Transverse colon (tissue), 4 donors: ENCODE results near the gene NTN5. TPM values are rescaled to one million over a fixed set of nuclear protein-coding genes. Genes with fewer than 3 reads are reported as not detected.

Experiments
- DNase-seq: peaks from one replicate; pipeline ENCODE4 v3.0.0-alpha.2; 2019
- H3K27ac ChIP-seq, 4 donors: fragments of 200-600 bp; sonication (generic); 2 replicates each; pipeline ENCODE4 v1.5.1; 2016 to 2018; ENCODE audit warnings: inconsistent platforms in 4 of 4
- H3K27me3 ChIP-seq: fragments of 200-600 bp; sonication (generic); 2 replicates; pipeline ENCODE4 v1.5.1; 2017; ENCODE audit warnings: inconsistent platforms
- H3K36me3 ChIP-seq, 4 donors: fragments of 200-600 bp; sonication (generic); 2 replicates each; pipeline ENCODE4 v1.5.1; 2017 to 2019; ENCODE audit warnings: inconsistent platforms in 4 of 4
- H3K4me1 ChIP-seq, 4 donors: fragments of 200-600 bp; sonication (generic); 2 replicates each; pipeline ENCODE4 v1.5.1; 2017 to 2020; ENCODE audit warnings: inconsistent platforms in 4 of 4
- H3K4me3 ChIP-seq, 4 donors: fragments of 200-600 bp; sonication (generic); 1 replicate in 1 of 4; 2 replicates in 3 of 4; pipeline versions ENCODE4 v1.5.1 to v1.6.1; 2017 to 2019; ENCODE audit warnings: inconsistent platforms in 4 of 4
- H3K9me3 ChIP-seq, 2 donors: fragments of 200-600 bp; sonication (generic); 2 replicates each; pipeline ENCODE4 v1.5.1; 2017 to 2019; ENCODE audit warnings: inconsistent platforms in 2 of 2
- EP300 ChIP-seq: sonication (generic); formaldehyde crosslinking; IDR thresholded peaks from one replicate; pipeline ENCODE4 v1.6.1; 2017; ENCODE audit warnings: antibody characterized with exemption, low read depth
- POLR2A ChIP-seq: fragments of 450-650 bp; IDR thresholded peaks from one replicate; pipeline ENCODE4 v1.6.1; 2016; ENCODE audit warnings: antibody characterized with exemption, mild to moderate bottlenecking, moderate library complexity
- POLR2AphosphoS5 ChIP-seq, 3 donors: sonication (generic); formaldehyde crosslinking; IDR thresholded peaks; one replicate each; pipeline ENCODE4 v1.6.1; 2016; ENCODE audit warnings: antibody characterized with exemption in 3 of 3
- WGBS, 2 donors: methylation state at CpG; one replicate each; pipeline ENCODE4 v1.1.5; 2018; ENCODE audit warnings: low coverage in 1 of 2; 5-methylcytosine and 5-hydroxymethylcytosine counted together
- in situ Hi-C, 4 donors: fragments of 200-750 bp; cut with MboI; loops; one replicate each; pipeline versions ENCODE4 v1.15.0 to v1.15.1; 2017; ENCODE audit warnings: low sequenced_read_pairs in 3 of 4, low pct_ligation_motif_present in 1 of 4, low pct_unique_long_range_greater_than_20kb in 1 of 4
- intact Hi-C: fragments of 100-400 bp; cut with DNase I; formaldehyde crosslinking; loops from one replicate; pipeline ENCODE4 v1.15.1; 2023; ENCODE audit warnings: low total_unique reads
- total RNA-seq, 4 donors: library from RNA; depleted of rRNA; stranded (reverse); fragments of >200 nt; gene quantifications; one replicate each; pipeline ENCODE4 v1.1.0, GENCODE V29; 2016
- TF ChIP-seq, protein P1 (sequence below), 5 experiments: fragments of 200-600 bp in 3 of 5; fragments of 450-650 bp in 2 of 5; sonication (generic) in 3 of 5; IDR thresholded peaks; 1 replicate in 2 of 5; 2 replicates in 3 of 5; pipeline ENCODE4 v1.5.1; 2016 to 2017; ENCODE audit warnings: antibody characterized with exemption in 5 of 5, inconsistent platforms in 3 of 5, mild to moderate bottlenecking in 2 of 5, moderate library complexity in 1 of 5

NTN5 gene
- total RNA-seq, 4 donors from 2014 or later: 0.41 to 1.1 TPM; not detected in 2

DNA sequence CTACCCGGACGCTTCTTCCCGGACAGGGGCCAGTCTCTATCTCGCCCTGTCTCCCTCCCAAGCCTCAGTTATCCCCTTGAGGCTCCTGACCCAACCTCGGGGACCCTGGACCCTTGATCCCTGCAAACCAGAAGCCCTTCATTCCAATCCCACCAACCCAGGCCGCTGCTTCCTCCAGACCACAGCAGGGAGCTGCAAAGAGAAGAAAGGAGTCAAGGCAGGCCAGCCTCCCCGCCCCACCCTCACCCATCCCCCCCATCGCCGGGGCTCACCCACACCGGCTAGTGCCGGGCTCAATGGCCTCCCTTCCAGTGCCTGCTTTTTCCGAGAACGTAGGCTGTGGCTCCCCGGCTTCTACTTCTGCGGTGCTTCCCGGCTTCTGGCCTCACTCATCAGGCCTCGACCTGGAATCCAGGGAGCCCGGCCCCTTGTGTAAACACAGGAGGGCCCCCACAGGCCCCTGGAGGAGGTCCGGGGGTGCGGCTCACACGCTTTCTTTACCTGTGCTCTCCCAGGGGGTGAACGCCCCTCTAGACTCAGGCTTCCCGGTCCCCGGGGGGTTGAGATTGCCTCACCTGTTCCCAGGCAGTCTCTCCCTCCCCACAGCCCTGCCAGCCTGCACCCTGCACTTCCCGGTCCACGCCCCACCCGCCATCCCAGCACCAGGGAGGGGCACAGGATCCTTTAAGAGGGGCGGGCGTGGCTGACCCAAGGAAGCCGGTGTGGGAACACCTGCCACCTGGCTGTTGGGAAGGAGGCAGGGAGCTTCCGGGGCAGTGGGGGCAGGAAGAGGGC is 58.2 kb downstream of the NTN5 start, which contains the start of gene FAM83E:
FAM83E (minus strand) TSS at position 641 of the 795 bp plus-strand sequence. CDS start 1,704 bp downstream, outside the sequence.
- peak within 1 kb of the TSS in 3 of 4 donors; percentile 33 to 50 (median 36) for H3K4me3 ChIP-seq
- H3K27ac ChIP-seq: peak within 1 kb of the TSS; percentile 90 to 97 (median 94)
- 58% methylated on average over 24 of the region's 31 CpGs; no CpG with 5 or more reads in 1 of the 2 donors for WGBS, 2 donors
- H3K36me3 ChIP-seq: peaks cover 0 to 19% (median 6%) of the 10 kb centered on the region in 4 donors
- H3K9me3 ChIP-seq: no peaks in the 10 kb centered on the region
- H3K4me1 ChIP-seq: peaks cover 24 to 43% (median 42%) of the 10 kb centered on the region in 4 donors
- in situ Hi-C loops (no loop called here), intact Hi-C loops (no loop called here)
- TF ChIP-seq POLR2AphosphoS5 (IDR thresholded peaks at IDR 0.05) (peak; percentile 37 to 93 (median 81)), POLR2A (peak; percentile 91), EP300 (peak; percentile 69)
- TF ChIP-seq, protein P1, sequence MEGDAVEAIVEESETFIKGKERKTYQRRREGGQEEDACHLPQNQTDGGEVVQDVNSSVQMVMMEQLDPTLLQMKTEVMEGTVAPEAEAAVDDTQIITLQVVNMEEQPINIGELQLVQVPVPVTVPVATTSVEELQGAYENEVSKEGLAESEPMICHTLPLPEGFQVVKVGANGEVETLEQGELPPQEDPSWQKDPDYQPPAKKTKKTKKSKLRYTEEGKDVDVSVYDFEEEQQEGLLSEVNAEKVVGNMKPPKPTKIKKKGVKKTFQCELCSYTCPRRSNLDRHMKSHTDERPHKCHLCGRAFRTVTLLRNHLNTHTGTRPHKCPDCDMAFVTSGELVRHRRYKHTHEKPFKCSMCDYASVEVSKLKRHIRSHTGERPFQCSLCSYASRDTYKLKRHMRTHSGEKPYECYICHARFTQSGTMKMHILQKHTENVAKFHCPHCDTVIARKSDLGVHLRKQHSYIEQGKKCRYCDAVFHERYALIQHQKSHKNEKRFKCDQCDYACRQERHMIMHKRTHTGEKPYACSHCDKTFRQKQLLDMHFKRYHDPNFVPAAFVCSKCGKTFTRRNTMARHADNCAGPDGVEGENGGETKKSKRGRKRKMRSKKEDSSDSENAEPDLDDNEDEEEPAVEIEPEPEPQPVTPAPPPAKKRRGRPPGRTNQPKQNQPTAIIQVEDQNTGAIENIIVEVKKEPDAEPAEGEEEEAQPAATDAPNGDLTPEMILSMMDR (IDR thresholded peaks at IDR 0.05): peak in 2 of 5 experiments; percentile 14 to 44
- no peaks in the 10 kb centered on the region for H3K27me3 ChIP-seq
- DNase-seq: peak; percentile 96

DNA sequence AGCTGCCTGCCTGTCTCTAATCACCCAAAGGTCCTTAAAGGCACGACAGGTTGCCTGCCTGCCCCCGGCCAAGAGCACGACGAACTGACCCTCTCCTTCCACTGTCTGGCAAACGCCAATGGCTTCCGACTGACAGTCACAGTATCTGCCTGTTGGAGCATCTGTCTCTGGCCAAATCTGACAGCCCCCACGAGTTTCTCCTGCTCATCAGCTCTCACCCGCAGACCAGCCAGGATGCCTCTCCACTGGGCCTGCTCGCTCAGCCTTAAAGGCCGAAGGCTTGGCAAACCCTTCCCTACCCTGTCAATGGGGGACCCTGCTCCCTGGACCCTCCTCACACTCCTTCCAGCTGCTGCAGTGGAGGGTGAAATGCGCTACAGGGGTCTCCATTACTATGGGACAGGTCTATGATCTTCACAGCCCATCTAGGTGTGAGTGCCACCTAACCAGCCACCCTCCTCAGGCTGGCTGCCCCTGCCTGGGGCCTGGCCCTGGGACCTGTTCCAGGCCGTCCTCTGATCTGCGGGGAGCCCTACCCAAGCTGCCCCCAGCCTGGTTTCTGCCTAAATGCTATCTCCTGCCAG is 58.9 kb downstream of the NTN5 start:
- TF ChIP-seq EP300 (no peak), POLR2A (no peak), POLR2AphosphoS5 (IDR thresholded peaks at IDR 0.05) (no peak)
- TF ChIP-seq, protein P1 (IDR thresholded peaks at IDR 0.05): no peak
- WGBS, 2 donors: 46% methylated on average over 13 of the region's 13 CpGs; no CpG with 5 or more reads in 1 of the 2 donors
- no peak for DNase-seq
- intact Hi-C loops (no loop called here), in situ Hi-C loops (no loop called here)
- Histone ChIP-seq H3K27ac (peak overlapping the region; percentile 90 to 97 (median 94)), H3K4me1 (peaks cover 24 to 41% (median 40%) of the 10 kb centered on the region in 4 donors), H3K4me3 (peak overlapping the region in 3 of 4 donors; percentile 33 to 50 (median 36)), H3K36me3 (peaks cover 0 to 19% (median 6%) of the 10 kb centered on the region in 4 donors), H3K27me3 (no peaks in the 10 kb centered on the region), H3K9me3 (no peaks in the 10 kb centered on the region)

DNA sequence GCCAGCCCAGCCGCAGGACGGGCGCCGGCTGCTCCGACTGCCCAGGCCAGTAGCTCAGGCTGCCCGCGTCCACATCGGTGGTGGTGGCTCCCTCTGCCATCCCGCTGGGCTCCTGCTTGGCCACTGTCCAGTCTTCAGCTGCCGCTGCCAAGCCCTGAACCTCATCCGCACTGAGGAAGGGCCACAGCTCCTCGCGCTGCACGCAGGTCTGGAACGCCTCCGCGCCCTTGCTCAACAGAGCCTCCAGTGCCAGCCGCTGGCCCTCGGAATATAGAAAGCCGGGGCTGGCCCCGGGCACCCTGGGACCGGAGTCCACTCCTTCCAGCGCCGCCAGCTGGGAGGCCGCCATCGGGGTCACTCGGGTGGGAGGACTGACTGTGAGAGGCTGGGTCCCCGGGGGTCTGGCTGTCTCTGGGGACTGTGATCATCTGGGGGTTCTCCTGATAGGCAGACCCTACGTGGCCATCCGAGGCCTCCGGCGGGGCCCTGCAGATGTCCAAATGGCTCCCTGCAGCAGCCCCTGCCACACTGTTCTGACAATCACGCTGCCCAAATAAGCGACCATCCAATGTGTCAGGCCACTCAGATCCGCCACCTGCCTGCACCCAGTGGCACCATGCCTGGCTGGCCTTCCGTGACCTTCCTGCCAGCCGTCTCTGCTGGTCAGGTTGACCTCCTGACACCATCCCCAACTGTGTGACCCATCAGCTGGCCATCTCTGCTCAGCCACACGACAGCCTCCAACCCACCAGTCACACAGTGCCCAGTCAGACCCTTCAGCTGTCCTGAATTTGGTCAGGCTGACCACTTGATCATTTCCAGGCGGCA is 59.6 kb downstream of the NTN5 start:
- Histone ChIP-seq H3K27ac (peak overlapping the region; percentile 90 to 97 (median 94)), H3K4me3 (peak overlapping the region in 3 of 4 donors; percentile 33 to 50 (median 36)), H3K27me3 (no peaks in the 10 kb centered on the region), H3K9me3 (no peaks in the 10 kb centered on the region), H3K4me1 (peaks cover 24 to 39% (median 38%) of the 10 kb centered on the region in 4 donors), H3K36me3 (peaks cover 0 to 19% (median 6%) of the 10 kb centered on the region in 4 donors)
- TF ChIP-seq POLR2A (peak; percentile 64), POLR2AphosphoS5 (IDR thresholded peaks at IDR 0.05) (peak in 1 of 3 donors; percentile 33), EP300 (no peak)
- TF ChIP-seq, protein P1 (IDR thresholded peaks at IDR 0.05): no peak
- intact Hi-C loops: no loop called here
- peak; percentile 72 for DNase-seq
- in situ Hi-C loops: no loop called here
- 44% methylated on average over 25 of the region's 39 CpGs; no CpG with 5 or more reads in 1 of the 2 donors for WGBS, 2 donors
